Prostate gland (tissue), 2 donors: Measurements from ENCODE around the gene RYR2.

Experiments used
- POLR2A ChIP-seq: fragments of 450-650 bp; IDR thresholded peaks from one replicate; pipeline ENCODE4 v1.6.1; 2016; ENCODE audit warnings: antibody characterized with exemption, mild to moderate bottlenecking
- TF ChIP-seq, protein P1 (sequence below), 4 experiments: fragments of 200-600 bp in 2 of 4; fragments of 450-650 bp in 2 of 4; sonication (generic) in 2 of 4; IDR thresholded peaks; 1 replicate in 3 of 4; 2 replicates in 1 of 4; pipeline ENCODE4 v1.5.1; 2016 to 2019; ENCODE audit warnings: antibody characterized with exemption in 4 of 4, mild to moderate bottlenecking in 2 of 4, moderate library complexity in 2 of 4

DNA sequence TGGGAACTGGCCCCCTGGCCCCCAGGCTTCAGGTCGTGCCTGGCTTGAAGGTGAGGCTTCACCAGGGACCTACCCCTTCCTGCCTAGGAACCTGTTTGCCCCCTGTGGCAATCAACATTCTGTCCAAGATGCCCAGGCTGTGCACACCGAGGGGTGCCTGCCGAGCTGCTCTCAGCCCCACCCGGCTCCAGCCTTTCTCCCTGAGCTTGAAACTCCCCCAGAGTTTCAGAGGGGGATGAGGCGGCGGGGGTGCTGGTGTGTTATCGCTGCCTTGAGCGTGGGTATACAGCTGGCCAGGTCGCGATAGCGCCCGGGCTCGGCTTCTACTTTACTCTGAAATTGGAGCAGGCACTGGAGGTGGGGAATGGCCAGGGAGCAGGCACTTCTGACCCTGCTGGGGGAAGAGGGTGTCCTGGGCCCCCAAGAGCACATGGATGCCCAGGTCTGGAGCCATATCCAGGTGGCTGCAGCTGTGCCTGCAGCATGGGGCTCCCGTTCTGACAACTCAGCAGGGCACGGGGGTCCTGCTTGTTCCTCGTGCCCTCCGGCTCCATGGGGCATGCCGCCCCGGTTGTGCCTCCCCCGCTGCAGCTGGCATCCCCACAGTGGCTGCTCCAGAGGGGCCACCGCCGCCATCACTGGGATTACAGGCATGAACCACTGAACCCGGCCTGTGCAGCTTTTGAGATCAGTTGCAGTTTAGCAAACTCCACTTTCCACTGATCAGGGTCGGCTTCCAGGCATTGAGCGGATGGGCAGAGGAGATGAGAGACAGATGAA lies 29.8 kb downstream of the RYR2 start:
- TF ChIP-seq, protein P1, sequence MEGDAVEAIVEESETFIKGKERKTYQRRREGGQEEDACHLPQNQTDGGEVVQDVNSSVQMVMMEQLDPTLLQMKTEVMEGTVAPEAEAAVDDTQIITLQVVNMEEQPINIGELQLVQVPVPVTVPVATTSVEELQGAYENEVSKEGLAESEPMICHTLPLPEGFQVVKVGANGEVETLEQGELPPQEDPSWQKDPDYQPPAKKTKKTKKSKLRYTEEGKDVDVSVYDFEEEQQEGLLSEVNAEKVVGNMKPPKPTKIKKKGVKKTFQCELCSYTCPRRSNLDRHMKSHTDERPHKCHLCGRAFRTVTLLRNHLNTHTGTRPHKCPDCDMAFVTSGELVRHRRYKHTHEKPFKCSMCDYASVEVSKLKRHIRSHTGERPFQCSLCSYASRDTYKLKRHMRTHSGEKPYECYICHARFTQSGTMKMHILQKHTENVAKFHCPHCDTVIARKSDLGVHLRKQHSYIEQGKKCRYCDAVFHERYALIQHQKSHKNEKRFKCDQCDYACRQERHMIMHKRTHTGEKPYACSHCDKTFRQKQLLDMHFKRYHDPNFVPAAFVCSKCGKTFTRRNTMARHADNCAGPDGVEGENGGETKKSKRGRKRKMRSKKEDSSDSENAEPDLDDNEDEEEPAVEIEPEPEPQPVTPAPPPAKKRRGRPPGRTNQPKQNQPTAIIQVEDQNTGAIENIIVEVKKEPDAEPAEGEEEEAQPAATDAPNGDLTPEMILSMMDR (IDR thresholded peaks at IDR 0.05): no peak
- no peak for TF ChIP-seq POLR2A
